K562 (cell line): ENCODE measurements around the gene ZNF506. TPM values are rescaled to one million over a fixed set of nuclear protein-coding genes. Genes with fewer than 3 reads are reported as not detected.

Experiments used
- CSDE1 ChIP-seq, 2 experiments: fragments of 450-650 bp; IDR thresholded peaks; 2 replicates each; pipeline ENCODE4 v1.6.1; 2016; ENCODE audit warnings: mild to moderate bottlenecking in 1 of 2
- ETV1 ChIP-seq: fragments of 450-650 bp; conservative IDR thresholded peaks from 2 replicates; pipeline ENCODE4 v1.6.1; 2016; ENCODE audit warnings: missing genetic modification characterization, control low read depth, low read depth, missing compliant biosample characterization
- OTX1 ChIP-seq: fragments of 450-650 bp; formaldehyde crosslinking; IDR thresholded peaks from 2 replicates; pipeline ENCODE4 v1.4.0; 2022; ENCODE audit warnings: mild to moderate bottlenecking
- POLR2AphosphoS5 ChIP-seq: IDR thresholded peaks from 2 replicates; pipeline ENCODE4 v1.6.1; 2011; ENCODE audit warnings: mild to moderate bottlenecking, low read depth, low read length, moderate library complexity; ENCODE audit not compliant: control insufficient read depth, insufficient read depth
- RBBP5 ChIP-seq: fragments of 200-600 bp; sonication (generic); IDR thresholded peaks from 2 replicates; pipeline ENCODE4 v1.6.1; 2012; ENCODE audit warnings: borderline replicate concordance, mild to moderate bottlenecking, low read length, control low read depth, inconsistent platforms; ENCODE audit not compliant: insufficient read depth, poor library complexity, severe bottlenecking
- SMAD3 ChIP-seq: fragments of 450-650 bp; formaldehyde crosslinking; conservative IDR thresholded peaks from 2 replicates; pipeline ENCODE4 v1.4.0; 2020; ENCODE audit warnings: mild to moderate bottlenecking
- XRCC5 ChIP-seq: fragments of 200-400 bp; formaldehyde crosslinking; IDR thresholded peaks from 2 replicates; pipeline ENCODE4 v1.6.1; 2017; ENCODE audit warnings: low read depth, mild to moderate bottlenecking, low read length
- ZHX1 ChIP-seq: fragments of 150-350 bp; conservative IDR thresholded peaks from 2 replicates; pipeline ENCODE4 v1.6.1; 2014; ENCODE audit warnings: low read length
- ZNF224 ChIP-seq: sonication (generic); formaldehyde crosslinking; IDR thresholded peaks from 2 replicates; pipeline ENCODE4 v1.8.0; 2022; ENCODE audit warnings: mild to moderate bottlenecking, missing genetic modification reagents
- polyA plus RNA-seq, 8 experiments: library from polyadenylated mRNA; depleted of rRNA in 4 of 8; stranded (reverse) in 5 of 8; unstranded in 3 of 8; fragments of >200 nt; fragmentation: Nextera tagmentation in 2 of 8; fragmentation: Illumina TruSeq in 1 of 8; extraction: Ambion mirVana in 2 of 8; extraction: Trizol in 1 of 8; gene quantifications; 2 replicates each; pipeline versions ENCODE4 v1.2.1 to v1.2.3, GENCODE V29; 2011 to 2014; ENCODE audit warnings: inconsistent platforms in 1 of 8, missing spikeins in 1 of 8
- total RNA-seq, 7 experiments: library from RNA; depleted of rRNA in 6 of 7; stranded (reverse); fragments of >200 nt in 6 of 7; fragmentation: Illumina TruSeq in 2 of 7; extraction: Trizol in 2 of 7; gene quantifications; 2 replicates each; pipeline versions ENCODE4 v1.2.1 to v1.2.3, GENCODE V29; 2011 to 2021; ENCODE audit warnings: low replicate concordance in 1 of 7
- TF ChIP-seq, protein P1 (sequence below): sonication (generic); formaldehyde crosslinking; IDR thresholded peaks from 2 replicates; pipeline ENCODE4 v1.8.1; 2023; ENCODE audit warnings: mild to moderate bottlenecking, missing genetic modification reagents
- TF ChIP-seq, protein P2 (sequence below): fragments of 450-650 bp; IDR thresholded peaks from 2 replicates; pipeline ENCODE4 v1.6.1; 2017; ENCODE audit warnings: antibody characterized with exemption

The ZNF506 gene
- total and polyA plus RNA-seq, 9 of the 15 experiments (the other 6 are each of a cell fraction or from before 2014, with no cell fraction given), result 0.03 to 0.44 (median 0.14) TPM; not detected in 2

GRCh38 chr19:19748249-19748938 lies 73.2 kb downstream of the ZNF506 start (continued):
- TF ChIP-seq ZHX1, result no peak
- TF ChIP-seq, protein P1, sequence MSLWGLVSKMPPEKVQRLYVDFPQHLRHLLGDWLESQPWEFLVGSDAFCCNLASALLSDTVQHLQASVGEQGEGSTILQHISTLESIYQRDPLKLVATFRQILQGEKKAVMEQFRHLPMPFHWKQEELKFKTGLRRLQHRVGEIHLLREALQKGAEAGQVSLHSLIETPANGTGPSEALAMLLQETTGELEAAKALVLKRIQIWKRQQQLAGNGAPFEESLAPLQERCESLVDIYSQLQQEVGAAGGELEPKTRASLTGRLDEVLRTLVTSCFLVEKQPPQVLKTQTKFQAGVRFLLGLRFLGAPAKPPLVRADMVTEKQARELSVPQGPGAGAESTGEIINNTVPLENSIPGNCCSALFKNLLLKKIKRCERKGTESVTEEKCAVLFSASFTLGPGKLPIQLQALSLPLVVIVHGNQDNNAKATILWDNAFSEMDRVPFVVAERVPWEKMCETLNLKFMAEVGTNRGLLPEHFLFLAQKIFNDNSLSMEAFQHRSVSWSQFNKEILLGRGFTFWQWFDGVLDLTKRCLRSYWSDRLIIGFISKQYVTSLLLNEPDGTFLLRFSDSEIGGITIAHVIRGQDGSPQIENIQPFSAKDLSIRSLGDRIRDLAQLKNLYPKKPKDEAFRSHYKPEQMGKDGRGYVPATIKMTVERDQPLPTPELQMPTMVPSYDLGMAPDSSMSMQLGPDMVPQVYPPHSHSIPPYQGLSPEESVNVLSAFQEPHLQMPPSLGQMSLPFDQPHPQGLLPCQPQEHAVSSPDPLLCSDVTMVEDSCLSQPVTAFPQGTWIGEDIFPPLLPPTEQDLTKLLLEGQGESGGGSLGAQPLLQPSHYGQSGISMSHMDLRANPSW (CRISPR knock-in tag), result no peak
- no peak for TF ChIP-seq SMAD3 (CRISPR knock-in tag)
- TF ChIP-seq RBBP5, result no peak
- TF ChIP-seq, protein P2, sequence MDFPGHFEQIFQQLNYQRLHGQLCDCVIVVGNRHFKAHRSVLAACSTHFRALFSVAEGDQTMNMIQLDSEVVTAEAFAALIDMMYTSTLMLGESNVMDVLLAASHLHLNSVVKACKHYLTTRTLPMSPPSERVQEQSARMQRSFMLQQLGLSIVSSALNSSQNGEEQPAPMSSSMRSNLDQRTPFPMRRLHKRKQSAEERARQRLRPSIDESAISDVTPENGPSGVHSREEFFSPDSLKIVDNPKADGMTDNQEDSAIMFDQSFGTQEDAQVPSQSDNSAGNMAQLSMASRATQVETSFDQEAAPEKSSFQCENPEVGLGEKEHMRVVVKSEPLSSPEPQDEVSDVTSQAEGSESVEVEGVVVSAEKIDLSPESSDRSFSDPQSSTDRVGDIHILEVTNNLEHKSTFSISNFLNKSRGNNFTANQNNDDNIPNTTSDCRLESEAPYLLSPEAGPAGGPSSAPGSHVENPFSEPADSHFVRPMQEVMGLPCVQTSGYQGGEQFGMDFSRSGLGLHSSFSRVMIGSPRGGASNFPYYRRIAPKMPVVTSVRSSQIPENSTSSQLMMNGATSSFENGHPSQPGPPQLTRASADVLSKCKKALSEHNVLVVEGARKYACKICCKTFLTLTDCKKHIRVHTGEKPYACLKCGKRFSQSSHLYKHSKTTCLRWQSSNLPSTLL, result no peak
- no peak for TF ChIP-seq ZNF224 (CRISPR knock-in tag)
- TF ChIP-seq CSDE1 (IDR thresholded peaks at IDR 0.05), result no peak
- TF ChIP-seq ETV1 (tag), result no peak
- no peak for TF ChIP-seq POLR2AphosphoS5
- TF ChIP-seq XRCC5, result no peak
- TF ChIP-seq OTX1 (CRISPR knock-in tag), result no peak
